GM23338 (cell line): ENCODE data around the gene ANAPC2. TPM values are rescaled to one million over a fixed set of nuclear protein-coding genes. Genes with fewer than 3 reads are reported as not detected.

ENCODE experiments used
- ATAC-seq: fragments of 200-7000 bp; cut with Tn5 transposase; 3 replicates; pipeline ENCODE4 v1.9.1; 2020
- DNase-seq: peaks from one replicate; pipeline ENCODE4 v3.0.0-alpha.2; 2015; ENCODE audit warnings: low spot score
- H2AFZ ChIP-seq: fragments of 200-600 bp; sonication (generic); 2 replicates; pipeline ENCODE4 v1.8.0; 2016; ENCODE audit warnings: antibody characterized with exemption, mild to moderate bottlenecking, moderate library complexity
- H3F3A ChIP-seq: fragments of 200-600 bp; sonication (generic); replicated peaks from 2 replicates; pipeline ENCODE4 v1.8.0; 2017; ENCODE audit warnings: antibody characterized with exemption, mixed run types, low read depth
- H3K27ac ChIP-seq: fragments of 200-600 bp; sonication (generic); 2 replicates; pipeline ENCODE4 v1.6.1; 2016; ENCODE audit warnings: low read depth
- H3K27me3 ChIP-seq: fragments of 200-600 bp; sonication (generic); 2 replicates; pipeline ENCODE4 v1.8.0; 2016; ENCODE audit warnings: mild to moderate bottlenecking, mixed run types, moderate library complexity; ENCODE audit not compliant: insufficient read depth
- H3K36me3 ChIP-seq: fragments of 200-600 bp; sonication (generic); 2 replicates; pipeline ENCODE4 v1.8.0; 2016; ENCODE audit warnings: mild to moderate bottlenecking; ENCODE audit not compliant: insufficient read depth
- H3K4me1 ChIP-seq: fragments of 200-600 bp; sonication (generic); 2 replicates; pipeline ENCODE4 v1.8.0; 2016; ENCODE audit warnings: mild to moderate bottlenecking, moderate library complexity; ENCODE audit not compliant: insufficient read depth
- H3K4me2 ChIP-seq: fragments of 200-600 bp; sonication (generic); 2 replicates; pipeline ENCODE4 v1.7.1; 2017; ENCODE audit warnings: mixed run types
- H3K4me3 ChIP-seq: fragments of 200-600 bp; sonication (generic); 2 replicates; pipeline ENCODE4 v1.6.1; 2016; ENCODE audit warnings: mixed run types
- H3K79me2 ChIP-seq: fragments of 200-600 bp; sonication (generic); replicated peaks from 2 replicates; pipeline ENCODE4 v1.8.0; 2017; ENCODE audit warnings: mild to moderate bottlenecking; ENCODE audit not compliant: insufficient read depth
- H3K9me2 ChIP-seq: fragments of 200-600 bp; sonication (generic); 2 replicates; pipeline ENCODE4 v1.8.0; 2017; ENCODE audit not compliant: insufficient read depth
- H4K20me1 ChIP-seq: fragments of 200-600 bp; sonication (generic); replicated peaks from 2 replicates; pipeline ENCODE4 v1.8.0; 2017; ENCODE audit warnings: mild to moderate bottlenecking; ENCODE audit not compliant: insufficient read depth
- H3K27ac Mint-ChIP-seq: 2 replicates; pipeline ENCODE4 v1.8.0; 2020; ENCODE audit warnings: inconsistent platforms, mild to moderate bottlenecking, moderate library complexity, mixed read lengths
- H3K27me3 Mint-ChIP-seq: 3 replicates; pipeline ENCODE4 v1.8.0; 2022; ENCODE audit warnings: low read depth, mild to moderate bottlenecking, moderate library complexity, mixed read lengths, inconsistent platforms; ENCODE audit not compliant: insufficient read depth, poor library complexity
- H3K36me3 Mint-ChIP-seq: 3 replicates; pipeline ENCODE4 v1.8.0; 2021; ENCODE audit warnings: low read depth, mild to moderate bottlenecking, inconsistent platforms, moderate library complexity, mixed read lengths
- H3K4me1 Mint-ChIP-seq: 3 replicates; pipeline ENCODE4 v1.8.0; 2020; ENCODE audit warnings: mild to moderate bottlenecking, inconsistent platforms, mixed read lengths
- H3K4me3 Mint-ChIP-seq: 3 replicates; pipeline ENCODE4 v1.8.0; 2021; ENCODE audit warnings: moderate library complexity, mild to moderate bottlenecking, inconsistent platforms, mixed read lengths
- H3K9me3 Mint-ChIP-seq: 3 replicates; pipeline ENCODE4 v1.8.0; 2020; ENCODE audit warnings: moderate library complexity, mild to moderate bottlenecking, inconsistent platforms, mixed read lengths
- EZH2phosphoT487 ChIP-seq: fragments of 200-600 bp; sonication (generic); IDR thresholded peaks from one replicate; pipeline ENCODE4 v1.8.1; 2018; ENCODE audit warnings: antibody characterized with exemption; ENCODE audit not compliant: unreplicated experiment
- NANOG ChIP-seq: IDR thresholded peaks from 2 replicates; pipeline ENCODE4 v1.6.1; 2016; ENCODE audit warnings: antibody characterized with exemption, borderline replicate concordance
- ZNF331 ChIP-seq: fragments of 250-450 bp; sonication (Bioruptor Pico); IDR thresholded peaks from 2 replicates; pipeline ENCODE4 v1.5.0; 2020; ENCODE audit warnings: low read depth, mild to moderate bottlenecking, moderate library complexity
- ZNF462 ChIP-seq: fragments of 250-450 bp; sonication (Bioruptor Pico); IDR thresholded peaks from 2 replicates; pipeline ENCODE4 v1.5.0; 2020; ENCODE audit warnings: mild to moderate bottlenecking, moderate library complexity
- polyA plus RNA-seq: library from polyadenylated mRNA; unstranded; fragments of >200 nt; fragmentation: Nextera tagmentation; extraction: Ambion mirVana; gene quantifications from 2 replicates; pipeline ENCODE4 v1.2.1, GENCODE V29; 2016
- total RNA-seq: library from RNA; depleted of rRNA; stranded (reverse); fragments of >200 nt; shearing (Covaris generic); gene quantifications from 2 replicates; pipeline ENCODE4 v1.2.3, GENCODE V29; 2014
- TF ChIP-seq, protein P1 (sequence below): IDR thresholded peaks from 2 replicates; pipeline ENCODE4 v1.6.1; 2016; ENCODE audit warnings: antibody characterized with exemption
- TF ChIP-seq, protein P2 (sequence below): IDR thresholded peaks from one replicate; pipeline ENCODE4 v1.6.1; 2018; ENCODE audit warnings: antibody characterized with exemption; ENCODE audit not compliant: unreplicated experiment

Gene ANAPC2
- total and polyA plus RNA-seq, 2 experiments from 2014 or later, result 16.4 to 42.9 TPM

DNA sequence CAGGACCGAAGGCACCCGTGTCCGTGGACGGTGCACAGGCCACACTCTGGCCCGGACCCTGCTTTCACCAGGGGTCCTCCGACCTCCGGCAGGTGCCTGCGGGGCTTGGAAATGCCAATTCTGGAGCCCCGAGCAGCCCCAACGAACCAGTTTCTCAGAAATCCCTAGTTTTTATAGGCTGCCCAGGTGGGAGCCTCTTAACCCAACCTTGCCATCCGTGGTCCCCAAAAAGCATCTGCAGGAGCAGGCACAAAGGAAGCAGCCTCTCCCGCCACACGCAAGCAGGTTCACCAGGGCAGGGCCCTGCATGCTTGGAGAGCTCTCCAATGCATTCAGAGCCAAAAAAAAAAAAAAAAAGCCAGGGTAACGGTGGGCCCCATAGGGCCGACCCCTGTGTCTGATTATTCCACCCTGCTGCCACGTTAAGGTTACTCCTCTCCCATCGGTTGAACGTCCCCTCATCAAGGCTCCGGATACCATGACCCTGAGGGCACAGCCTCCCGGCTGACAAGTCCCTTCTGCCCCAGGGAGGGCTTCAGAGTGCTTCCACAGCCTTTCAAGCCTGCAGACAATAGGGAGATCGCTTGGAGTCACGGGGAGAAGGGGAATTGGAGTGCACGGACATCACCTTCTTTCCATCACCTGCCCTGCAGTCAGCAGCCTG lies 13.0 kb upstream of the ANAPC2 start:
- Mint-ChIP-seq H3K4me3 (peak overlapping the region; percentile 77), H3K36me3 (no peaks in the 10 kb centered on the region; the same call in 2 of the 3 replicates), H3K27me3 (peaks cover 17% of the 10 kb centered on the region), H3K4me1 (peaks cover 27% of the 10 kb centered on the region), H3K27ac (peak overlapping the region; percentile 86), H3K9me3 (no peaks in the 10 kb centered on the region)
- TF ChIP-seq ZNF462, result no peak
- no peak for TF ChIP-seq ZNF331 (CRISPR knock-in tag)
- TF ChIP-seq EZH2phosphoT487, result no peak
- TF ChIP-seq, protein P1, sequence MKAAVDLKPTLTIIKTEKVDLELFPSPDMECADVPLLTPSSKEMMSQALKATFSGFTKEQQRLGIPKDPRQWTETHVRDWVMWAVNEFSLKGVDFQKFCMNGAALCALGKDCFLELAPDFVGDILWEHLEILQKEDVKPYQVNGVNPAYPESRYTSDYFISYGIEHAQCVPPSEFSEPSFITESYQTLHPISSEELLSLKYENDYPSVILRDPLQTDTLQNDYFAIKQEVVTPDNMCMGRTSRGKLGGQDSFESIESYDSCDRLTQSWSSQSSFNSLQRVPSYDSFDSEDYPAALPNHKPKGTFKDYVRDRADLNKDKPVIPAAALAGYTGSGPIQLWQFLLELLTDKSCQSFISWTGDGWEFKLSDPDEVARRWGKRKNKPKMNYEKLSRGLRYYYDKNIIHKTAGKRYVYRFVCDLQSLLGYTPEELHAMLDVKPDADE, result no peak
- TF ChIP-seq, protein P2, sequence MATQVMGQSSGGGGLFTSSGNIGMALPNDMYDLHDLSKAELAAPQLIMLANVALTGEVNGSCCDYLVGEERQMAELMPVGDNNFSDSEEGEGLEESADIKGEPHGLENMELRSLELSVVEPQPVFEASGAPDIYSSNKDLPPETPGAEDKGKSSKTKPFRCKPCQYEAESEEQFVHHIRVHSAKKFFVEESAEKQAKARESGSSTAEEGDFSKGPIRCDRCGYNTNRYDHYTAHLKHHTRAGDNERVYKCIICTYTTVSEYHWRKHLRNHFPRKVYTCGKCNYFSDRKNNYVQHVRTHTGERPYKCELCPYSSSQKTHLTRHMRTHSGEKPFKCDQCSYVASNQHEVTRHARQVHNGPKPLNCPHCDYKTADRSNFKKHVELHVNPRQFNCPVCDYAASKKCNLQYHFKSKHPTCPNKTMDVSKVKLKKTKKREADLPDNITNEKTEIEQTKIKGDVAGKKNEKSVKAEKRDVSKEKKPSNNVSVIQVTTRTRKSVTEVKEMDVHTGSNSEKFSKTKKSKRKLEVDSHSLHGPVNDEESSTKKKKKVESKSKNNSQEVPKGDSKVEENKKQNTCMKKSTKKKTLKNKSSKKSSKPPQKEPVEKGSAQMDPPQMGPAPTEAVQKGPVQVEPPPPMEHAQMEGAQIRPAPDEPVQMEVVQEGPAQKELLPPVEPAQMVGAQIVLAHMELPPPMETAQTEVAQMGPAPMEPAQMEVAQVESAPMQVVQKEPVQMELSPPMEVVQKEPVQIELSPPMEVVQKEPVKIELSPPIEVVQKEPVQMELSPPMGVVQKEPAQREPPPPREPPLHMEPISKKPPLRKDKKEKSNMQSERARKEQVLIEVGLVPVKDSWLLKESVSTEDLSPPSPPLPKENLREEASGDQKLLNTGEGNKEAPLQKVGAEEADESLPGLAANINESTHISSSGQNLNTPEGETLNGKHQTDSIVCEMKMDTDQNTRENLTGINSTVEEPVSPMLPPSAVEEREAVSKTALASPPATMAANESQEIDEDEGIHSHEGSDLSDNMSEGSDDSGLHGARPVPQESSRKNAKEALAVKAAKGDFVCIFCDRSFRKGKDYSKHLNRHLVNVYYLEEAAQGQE, result no peak
- TF ChIP-seq NANOG, result no peak
- ATAC-seq (peak; percentile 0; the same call in 1 of the 3 replicates), DNase-seq (peak; percentile 31)
- H3K9me2 ChIP-seq, result no peaks in the 10 kb centered on the region
- peak overlapping the region; percentile 89 for H3K4me2 ChIP-seq
- peak overlapping the region; percentile 72; the same call in 1 of the 2 replicates for H3K27ac ChIP-seq
- peaks cover 16% of the 10 kb centered on the region; the same call in 1 of the 2 replicates for H3F3A ChIP-seq
- no peaks in the 10 kb centered on the region for H3K36me3 ChIP-seq
- H3K79me2 ChIP-seq, result peaks cover 71% of the 10 kb centered on the region
- H3K27me3 ChIP-seq, result no peaks in the 10 kb centered on the region
- H3K4me1 ChIP-seq, result peaks cover 24% of the 10 kb centered on the region
- peak overlapping the region; percentile 52; the same call in 1 of the 2 replicates for H2AFZ ChIP-seq
- peak overlapping the region; percentile 82 for H3K4me3 ChIP-seq
- H4K20me1 ChIP-seq, result peaks cover 9% of the 10 kb centered on the region
